Testis (tissue), 2 donors: Measurements from ENCODE around the gene RAB27A.
"Not testable (repeated sequence)": the region's sequence is repeated elsewhere in the genome, so short reads cannot be mapped to it uniquely, and the experiment has no call there.

ENCODE experiments used
- POLR2A ChIP-seq: fragments of 450-650 bp; IDR thresholded peaks from one replicate; pipeline ENCODE4 v1.6.1; 2017; ENCODE audit warnings: antibody characterized with exemption, mild to moderate bottlenecking, moderate library complexity
- TF ChIP-seq, protein P1 (sequence below), 3 experiments: fragments of 450-650 bp in 2 of 3; fragments of 200-600 bp in 1 of 3; sonication (generic) in 1 of 3; IDR thresholded peaks; one replicate each; pipeline ENCODE4 v1.5.1; 2016 to 2019; ENCODE audit warnings: antibody characterized with exemption in 3 of 3, mild to moderate bottlenecking in 2 of 3, moderate library complexity in 1 of 3

DNA sequence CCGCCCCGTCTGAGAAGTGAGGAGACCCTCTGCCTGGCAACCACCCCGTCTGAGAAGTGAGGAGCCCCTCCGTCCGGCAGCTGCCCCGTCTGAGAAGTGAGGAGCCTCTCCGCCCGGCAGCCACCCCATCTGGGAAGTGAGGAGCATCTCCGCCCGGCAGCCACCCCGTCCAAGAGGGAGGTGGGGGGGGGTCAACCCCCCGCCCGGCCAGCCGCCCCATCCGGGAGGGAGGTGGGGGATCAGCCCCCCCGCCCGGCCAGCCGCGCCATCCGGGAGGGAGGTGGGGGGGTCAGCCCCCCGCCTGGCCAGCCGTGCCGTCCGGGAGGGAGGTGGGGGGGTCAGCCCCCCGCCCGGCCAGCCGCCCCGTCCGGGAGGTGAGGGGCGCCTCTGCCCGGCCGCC lies 13.2 kb upstream of the RAB27A start:
- TF ChIP-seq, protein P1, sequence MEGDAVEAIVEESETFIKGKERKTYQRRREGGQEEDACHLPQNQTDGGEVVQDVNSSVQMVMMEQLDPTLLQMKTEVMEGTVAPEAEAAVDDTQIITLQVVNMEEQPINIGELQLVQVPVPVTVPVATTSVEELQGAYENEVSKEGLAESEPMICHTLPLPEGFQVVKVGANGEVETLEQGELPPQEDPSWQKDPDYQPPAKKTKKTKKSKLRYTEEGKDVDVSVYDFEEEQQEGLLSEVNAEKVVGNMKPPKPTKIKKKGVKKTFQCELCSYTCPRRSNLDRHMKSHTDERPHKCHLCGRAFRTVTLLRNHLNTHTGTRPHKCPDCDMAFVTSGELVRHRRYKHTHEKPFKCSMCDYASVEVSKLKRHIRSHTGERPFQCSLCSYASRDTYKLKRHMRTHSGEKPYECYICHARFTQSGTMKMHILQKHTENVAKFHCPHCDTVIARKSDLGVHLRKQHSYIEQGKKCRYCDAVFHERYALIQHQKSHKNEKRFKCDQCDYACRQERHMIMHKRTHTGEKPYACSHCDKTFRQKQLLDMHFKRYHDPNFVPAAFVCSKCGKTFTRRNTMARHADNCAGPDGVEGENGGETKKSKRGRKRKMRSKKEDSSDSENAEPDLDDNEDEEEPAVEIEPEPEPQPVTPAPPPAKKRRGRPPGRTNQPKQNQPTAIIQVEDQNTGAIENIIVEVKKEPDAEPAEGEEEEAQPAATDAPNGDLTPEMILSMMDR (IDR thresholded peaks at IDR 0.05): not testable (repeated sequence)
- TF ChIP-seq POLR2A: not testable (repeated sequence)
